Stimulated activated CD4-positive, alpha-beta T cell treated with anti-CD3 and anti-CD28 coated beads, TNF-alpha, amount 100 ng/mL, for 4 hours (primary cell): ENCODE data around the gene SDF2.

Experiments used
- DNase-seq, 3 experiments: peaks; one replicate each; pipeline ENCODE4 v3.0.0-alpha.2; 2020; ENCODE audit warnings: low read depth in 3 of 3

Gene SDF2, protein sequence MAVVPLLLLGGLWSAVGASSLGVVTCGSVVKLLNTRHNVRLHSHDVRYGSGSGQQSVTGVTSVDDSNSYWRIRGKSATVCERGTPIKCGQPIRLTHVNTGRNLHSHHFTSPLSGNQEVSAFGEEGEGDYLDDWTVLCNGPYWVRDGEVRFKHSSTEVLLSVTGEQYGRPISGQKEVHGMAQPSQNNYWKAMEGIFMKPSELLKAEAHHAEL

DNA sequence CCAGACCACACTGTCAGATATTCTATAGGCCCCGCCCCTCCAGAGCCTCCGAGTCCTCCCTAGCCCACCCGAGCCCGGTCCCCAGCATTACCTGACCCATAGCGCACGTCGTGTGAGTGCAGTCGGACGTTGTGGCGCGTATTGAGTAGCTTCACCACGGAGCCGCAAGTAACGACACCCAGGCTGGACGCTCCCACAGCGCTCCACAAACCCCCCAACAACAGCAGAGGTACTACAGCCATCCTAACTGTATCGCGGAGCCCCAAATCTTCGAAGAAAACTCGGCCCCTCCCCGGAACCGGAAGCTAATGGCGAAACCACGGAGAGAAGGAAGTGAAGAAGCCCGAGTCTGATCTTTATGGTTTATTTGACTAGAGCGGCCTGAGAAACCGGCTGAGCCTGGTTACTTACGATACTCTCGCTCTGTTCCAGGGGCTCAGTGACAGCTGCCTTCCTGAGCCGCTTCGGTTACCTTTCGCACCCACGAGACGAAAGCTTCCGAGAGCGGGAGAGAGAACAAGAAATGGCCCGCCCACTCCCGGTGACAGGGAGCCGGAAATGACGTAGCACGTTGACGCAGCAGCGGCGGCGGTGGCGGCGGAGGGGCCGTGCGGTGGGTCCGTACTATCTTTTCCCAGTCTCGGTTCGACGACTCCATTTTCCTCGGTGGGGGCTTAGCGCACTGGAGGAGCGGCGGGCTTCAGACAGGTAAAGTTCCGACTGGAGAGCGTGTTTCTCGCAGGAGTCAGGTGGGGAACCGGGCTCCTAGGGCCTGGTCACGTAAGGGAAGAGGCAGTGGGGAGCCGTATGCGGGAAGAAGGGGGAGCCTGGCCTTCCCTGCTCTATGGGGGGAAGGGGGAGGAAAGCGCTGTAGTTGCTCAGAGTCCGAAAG is at the start of gene SDF2, which contains the start of gene SUPT6H:
TSS of gene SDF2 (minus strand) at position 272 of the 892 bp plus-strand sequence. CDS start at position 242, 30 bp downstream.
TSS of gene SUPT6H (plus strand) at position 571 of the 892 bp plus-strand sequence. CDS start 11,197 bp downstream, outside the sequence.
- DNase-seq, result peak; percentile 88 to 95 (median 89)

DNA sequence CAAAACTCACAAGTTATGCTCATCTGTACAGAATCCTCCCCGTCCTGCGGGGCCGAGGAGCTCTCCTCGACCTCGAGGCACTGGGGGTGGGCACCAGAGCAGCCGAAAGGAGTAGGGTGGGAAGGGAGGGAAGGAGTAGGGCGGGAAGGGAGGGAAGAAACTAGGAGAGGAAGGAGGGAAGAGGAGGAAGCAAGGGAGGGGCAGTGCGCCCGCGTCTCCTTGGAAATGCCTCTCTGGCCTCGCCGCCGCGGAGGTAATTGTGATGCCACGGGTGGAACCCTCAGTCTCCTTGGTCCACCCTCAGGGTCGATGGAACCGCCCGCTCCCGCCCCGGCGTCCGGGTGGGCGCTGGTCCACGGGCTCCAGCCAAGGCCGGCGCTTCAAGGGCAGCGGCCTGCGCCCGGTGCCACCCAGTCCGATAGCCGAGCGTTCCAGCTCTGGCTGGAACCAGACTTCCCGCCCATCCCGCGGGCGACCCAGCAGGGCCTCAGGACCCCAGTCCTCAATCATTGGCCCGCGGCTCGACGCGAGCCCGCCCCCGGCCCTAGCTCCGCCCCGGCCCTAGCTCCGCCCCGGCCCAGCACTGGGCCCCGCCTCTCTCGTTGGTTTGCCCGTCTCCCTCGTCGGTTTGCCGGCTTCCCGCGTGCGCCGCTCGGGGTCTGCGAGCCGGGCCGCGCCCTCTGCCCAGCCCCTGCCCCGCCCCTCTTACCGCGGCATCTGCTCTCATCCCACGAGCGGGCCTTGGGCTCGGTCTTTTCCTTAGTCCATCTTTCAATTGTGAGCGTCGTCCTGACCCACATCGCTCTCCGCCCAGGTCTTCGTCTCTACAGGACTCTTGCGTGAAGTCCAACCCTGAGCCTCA is 49.4 kb upstream of the SDF2 start:
- DNase-seq, result peak; percentile 80 to 86 (median 81)

DNA sequence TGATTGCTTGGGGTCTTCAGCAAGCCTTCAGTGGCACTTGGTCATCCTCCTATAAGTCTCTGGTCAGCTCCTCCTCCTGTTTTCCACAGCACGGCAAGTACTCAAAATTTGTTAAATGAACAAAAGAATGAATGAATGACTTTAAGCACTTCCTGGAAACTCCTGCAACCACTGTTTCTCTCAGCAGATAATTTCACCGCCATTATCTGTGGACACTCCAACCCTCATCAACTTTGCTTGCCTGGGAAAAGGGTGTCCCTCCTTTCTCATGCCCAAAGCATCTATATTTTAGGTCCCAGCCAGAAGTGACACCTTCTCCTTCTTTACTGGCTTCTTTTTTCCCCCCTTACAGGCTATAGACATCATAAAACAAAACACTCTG is 45.6 kb upstream of the SDF2 start:
- no peak for DNase-seq

DNA sequence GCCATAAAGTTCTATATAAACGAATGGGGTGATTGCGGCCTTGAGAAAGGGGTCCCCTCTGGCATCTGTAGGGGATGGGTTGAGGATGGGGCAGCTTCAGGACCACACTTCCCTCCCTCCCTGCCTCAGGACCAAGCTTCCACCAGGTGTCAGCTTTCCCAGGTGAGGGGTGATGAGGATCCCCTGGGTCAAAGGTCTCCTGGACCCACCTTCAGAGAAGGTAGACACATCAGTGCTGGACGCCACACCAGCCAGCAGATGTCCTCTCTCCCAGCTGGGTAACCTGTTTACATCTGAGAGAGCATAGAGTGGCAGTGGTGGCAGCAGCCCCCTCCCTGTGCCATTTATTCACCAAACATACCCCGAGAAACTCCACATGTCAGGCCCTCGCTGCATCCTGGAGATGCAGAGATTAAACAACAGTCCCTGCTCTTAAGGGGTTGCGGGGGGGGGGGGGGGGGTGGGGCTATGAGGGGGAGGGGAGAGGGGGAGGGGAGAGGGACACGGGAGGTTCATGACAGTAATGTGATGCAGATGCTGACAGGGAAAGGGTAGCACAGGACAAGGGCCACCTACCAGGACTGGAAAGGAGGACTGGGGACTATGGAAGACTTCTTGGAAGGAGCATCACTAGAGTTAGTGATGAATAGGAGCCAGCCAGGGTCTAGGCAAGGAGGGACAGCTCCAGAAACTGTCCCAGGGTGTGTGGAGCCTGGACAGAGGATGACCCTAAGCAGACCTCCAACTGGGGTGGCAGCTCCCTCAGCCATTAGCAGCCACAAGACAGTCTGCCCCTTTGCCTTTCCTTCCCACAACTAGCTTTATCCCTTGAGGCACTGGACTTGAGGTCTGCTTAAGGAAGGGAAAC is 45.0 kb upstream of the SDF2 start:
- DNase-seq, result no peak

DNA sequence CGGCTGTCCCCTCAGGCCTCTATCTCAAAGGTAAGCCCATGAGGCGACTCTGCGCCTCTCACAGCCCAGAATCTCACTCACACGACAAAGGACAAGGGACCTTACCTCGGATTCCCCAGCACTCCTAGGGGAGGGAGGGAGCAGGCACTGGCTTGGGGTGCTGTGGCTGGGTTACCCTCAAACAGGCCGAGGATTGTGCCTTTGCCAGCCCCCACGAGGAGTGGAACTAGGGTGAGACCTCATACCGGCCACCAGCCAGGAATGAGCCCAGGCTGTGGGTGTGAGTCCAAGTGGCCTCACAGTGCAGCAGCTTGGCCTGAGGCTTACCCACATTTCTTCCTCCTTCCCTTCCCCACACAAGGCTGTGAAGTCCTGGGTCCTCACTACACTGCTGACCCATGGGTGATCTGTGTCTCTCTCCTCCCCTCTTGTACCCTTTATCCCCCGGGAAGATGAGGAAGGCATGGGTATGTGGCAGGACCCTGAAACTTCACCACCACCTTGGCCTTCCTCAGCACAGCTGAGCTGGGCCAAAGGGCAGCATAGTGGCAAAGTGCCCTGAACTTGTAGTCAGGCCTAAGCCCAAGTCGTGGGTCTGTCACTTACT is 44.1 kb upstream of the SDF2 start:
- DNase-seq, result no peak

DNA sequence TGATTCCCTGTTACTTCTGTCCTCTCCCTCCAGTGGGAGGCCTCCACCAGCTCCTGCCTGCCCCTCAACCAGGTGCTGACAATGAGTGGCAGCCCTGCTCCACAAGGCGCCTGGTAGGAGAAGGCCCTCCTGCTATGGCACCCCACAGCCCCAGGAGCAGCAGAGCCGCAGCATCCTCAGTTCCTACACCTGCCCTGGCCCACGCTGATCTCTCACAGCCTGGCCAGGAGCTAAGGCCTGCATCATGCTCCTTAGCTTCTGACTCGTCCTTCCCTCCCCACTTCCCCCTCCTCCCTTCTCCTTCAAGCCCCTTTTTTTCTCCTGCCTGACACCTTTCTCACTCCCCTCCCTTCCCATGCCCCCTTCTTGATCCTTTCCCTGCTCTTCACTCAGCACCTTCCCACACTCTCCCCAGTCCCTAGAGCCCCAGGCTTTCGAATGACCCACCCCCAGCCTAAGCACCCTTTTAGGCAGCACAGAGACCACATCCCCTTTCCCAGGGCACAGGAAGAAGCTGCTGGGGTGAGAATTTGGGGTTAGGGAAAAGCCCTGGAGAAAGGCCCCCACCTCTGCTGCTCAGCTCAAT is 43.5 kb upstream of the SDF2 start:
- DNase-seq, result no peak

DNA sequence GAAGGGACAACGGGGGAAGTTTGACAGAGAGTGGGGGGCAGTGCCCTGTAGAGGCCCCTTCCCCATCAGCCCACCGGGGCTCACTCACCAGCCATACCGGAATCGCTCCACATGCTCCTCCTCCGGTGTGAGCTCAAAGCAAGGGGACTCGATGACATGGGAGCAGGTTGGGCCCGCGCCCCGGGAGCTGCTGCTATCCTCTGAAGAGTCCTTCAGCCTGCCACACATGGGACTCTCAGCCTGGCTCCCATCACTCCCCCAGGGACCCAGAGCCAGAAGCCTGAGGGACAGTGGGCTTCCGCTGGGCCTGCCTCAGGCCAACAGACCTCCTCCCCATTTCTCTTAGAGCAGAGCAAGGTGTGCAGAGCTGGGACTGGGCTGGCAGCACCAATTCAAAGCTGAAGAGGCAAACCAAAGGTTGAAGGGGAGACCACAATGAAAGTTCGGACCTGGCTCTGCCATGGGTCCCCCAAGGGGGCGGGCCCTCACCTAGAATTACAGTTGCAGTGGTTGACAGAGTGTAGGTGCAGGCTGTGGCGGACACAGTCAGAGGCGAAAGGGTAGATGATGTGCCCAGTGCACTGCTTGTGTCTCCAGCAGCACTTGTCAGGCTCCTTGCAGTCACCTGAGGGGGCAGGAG is 42.6 kb upstream of the SDF2 start:
- DNase-seq, result no peak

DNA sequence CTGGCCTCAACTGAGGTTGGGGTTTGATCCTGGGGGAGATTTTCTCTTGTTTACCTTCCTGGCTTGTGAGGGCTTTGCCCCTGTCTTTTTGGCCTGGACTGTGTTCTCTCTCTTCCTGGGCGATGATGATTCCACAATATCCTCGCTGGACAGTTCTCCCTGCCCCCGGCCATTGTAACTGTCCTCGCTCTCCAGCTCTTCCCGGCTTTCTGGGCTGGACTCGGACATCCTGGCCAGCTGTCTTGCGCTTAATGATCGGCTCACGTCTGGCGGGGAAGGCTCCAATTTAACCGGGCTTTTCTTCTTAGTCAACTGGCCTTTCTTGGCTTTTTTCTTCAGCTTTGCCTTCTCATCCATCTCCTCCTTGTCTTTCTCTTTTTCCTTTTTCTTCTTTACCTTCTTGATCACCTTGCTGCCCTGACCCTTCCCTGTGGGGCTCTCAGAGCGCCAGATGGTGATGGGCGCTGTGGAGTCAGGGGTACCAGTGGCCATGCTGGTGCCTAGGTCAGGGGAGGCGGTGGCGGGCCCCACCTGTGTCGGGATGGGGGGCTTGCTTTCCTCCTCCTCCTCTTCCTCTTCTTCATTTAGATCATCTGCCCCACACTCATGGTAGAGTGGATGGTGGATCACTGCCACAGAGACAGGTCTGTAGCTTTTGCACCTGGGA is 42.0 kb upstream of the SDF2 start:
- DNase-seq, result no peak

DNA sequence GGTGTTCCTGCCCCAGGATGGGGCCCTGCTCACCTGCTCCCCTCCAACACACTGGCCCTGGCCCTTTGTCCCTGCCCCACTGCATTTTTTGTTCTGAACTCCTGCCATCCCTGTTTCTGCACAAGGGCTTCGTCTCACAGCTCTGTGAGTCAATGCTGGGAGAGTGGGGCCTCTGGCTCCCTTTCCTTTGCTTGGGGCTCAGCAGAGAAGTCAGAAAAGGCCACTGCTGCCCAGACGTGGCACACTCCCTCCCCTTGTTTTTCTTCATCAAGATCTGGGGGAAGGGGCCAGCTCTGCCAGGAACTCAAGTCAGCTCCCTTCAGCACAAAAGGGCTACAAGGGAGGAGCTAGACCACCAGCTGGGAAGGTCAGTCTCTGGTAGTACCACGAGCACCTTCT is 41.0 kb upstream of the SDF2 start:
- DNase-seq, result no peak

DNA sequence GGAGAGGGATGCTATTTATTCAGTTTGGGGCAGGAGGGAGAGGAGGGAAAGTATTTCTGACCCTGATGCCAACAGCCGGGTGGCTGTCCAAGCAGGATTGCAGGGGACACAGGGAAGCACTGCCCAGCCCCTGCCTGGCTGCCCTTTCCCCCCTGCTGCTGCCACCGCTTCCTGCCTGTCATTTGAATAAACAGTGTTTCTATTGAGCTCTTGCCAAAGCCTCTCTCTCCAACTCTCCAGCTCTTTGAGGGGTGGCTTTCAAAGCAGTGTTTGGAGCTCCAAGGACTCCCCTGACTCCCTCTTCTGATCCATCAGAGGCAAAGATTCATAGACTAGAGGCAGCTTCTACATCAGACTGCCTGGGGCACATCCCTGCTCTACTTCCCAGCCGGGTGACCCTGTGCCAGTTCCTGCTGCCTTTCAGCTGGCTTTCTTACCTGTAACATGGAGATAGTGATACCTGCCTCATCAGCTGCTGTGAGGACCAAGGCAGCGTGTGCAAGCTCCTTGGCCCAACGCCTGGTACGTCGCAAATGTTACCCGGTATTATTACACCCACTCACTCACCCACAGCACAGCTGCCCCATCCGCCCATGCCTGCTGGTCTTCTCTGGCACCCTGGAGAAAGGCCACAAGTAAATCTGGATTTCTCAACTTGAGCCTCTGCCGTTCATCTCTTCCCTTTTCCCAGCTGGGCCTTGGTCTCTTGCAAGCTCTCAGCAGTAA is 40.5 kb upstream of the SDF2 start:
- DNase-seq, result no peak

DNA sequence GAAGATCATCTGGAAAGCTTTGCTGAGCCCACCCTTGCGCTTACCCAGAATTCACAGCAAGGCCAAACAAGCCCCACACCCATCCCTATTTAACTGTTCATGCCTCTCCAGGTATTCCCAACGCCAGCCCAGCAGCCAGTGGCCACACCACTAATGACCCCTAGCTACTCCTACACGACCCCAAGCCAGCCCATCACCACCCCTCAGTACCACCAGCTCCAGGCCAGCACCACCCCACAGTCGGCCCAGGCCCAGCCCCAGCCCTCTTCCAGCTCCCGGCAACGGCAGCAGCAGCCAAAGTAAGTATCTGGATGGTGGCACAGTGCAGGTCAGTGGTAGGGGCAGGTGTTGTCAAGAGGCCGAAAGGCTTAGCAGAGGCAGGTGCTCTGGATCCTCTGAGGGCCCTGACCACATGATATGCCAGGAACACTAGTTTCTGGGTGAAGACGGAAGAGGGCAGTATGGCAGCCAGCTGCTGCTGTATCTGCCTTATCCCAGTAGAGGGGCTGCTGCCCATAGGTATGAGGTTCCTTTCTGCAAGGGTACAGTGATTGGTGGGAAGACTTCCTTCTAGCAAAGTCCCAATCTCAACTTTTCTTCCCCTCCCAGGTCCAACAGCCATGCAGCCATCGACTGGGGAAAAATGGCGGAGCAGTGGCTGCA is 39.3 kb upstream of the SDF2 start:
- DNase-seq, result no peak

DNA sequence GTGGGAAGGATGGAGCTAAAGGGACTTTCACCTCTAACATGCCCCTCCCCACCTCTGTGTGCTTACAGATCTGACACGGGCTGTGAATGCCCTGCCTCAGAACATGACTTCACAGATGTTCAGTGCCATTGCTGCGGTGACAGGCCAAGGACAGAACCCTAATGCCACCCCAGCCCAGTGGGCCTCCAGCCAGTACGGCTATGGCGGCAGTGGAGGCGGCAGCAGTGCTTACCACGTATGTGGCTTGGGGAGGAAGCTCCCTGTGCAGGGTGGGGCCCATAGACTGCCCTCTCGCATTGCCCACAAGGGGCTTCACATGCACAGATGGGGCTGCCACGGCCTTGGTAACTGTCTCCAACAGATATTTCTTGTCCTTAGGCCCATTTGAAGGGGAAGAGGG is 38.6 kb upstream of the SDF2 start:
- DNase-seq, result no peak

DNA sequence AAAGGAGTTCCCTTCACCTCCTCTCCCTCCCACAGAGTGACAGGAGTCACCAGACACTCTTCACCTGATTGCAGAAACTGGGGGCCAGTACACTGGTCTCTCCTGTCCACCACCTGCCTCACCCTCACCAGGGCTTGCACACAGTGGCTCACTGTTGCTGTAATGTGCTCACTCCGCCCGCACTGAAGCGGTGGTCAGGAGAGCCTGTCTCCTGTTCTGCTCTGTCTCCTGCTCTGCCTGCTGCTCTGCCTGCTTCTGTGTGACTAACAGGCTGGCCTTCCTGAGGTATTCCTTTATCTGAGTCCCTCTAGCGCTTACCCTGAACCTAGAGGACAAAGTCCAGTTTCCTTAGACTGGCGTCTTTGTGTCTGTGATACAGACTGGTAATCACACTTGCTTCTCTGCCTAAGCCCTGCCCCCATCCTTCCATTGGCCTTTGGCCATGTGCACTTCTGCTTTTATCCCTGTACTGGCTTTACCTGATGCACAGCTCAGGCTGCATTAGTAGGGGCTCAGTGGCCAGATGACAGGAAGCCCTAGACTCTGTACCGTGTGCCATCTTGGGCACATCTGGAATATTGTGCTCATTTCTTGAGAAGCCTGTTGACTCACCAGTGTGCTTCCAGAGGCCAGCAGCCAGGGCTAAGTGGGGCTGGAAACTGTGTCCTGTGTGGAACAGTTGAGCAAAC is 36.7 kb upstream of the SDF2 start:
- no peak for DNase-seq

DNA sequence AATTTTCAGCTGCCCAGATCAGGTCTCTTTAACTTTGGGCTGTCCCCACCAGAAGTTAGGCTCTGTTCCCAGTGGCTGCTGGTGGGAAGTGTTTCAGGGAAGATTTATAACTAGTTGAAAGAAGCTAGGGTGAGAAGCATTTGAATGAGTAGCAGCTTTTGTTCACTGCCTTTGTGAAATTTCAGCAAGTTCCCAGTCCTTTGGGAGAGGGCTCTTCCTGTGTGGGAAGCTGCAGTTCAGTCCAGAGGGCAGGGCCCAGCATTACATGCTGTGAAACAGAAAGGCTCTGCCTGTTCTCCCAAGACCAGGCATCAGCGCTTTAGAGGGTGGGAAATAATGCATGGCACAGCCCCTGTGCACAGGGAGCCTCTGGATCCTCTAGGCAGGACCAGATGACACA is 32.2 kb upstream of the SDF2 start:
- DNase-seq, result no peak

DNA sequence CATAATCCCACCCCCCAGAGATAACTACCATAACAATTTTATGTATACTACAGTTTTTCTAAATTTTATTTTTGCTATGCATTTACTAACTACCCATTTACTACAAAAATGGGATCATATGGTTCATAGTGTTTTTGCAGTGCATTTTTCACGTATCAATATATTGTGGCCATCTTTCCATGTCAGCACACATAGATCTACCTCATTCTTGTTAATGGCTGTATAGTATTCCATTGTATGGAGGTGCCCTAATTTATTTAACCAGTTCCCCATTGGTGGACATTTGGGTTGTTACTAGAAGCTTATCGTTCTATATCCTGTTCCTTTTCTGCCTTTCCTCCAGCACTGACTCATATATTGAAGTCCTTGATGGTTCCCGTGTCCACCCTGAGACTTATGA is 27.3 kb upstream of the SDF2 start:
- no peak for DNase-seq

DNA sequence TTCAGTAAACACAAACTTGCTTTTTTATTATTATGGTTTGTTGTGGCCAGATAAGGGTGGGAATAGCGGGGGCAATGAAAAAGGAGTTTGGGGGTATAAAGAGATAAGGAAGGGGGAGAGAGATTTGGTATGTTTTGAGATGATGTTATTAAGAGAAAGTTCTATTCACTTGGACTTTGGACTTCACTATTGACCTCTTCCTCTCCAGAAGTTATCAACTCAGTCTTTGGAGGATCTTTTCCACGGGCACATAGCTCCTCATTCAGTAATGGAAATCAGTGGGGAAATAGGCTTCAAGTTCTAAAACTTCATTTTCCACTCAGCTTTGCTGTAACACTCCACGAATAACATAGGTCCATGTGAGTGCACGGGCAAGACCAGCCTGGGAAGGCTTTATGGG is 26.8 kb upstream of the SDF2 start:
- no peak for DNase-seq

DNA sequence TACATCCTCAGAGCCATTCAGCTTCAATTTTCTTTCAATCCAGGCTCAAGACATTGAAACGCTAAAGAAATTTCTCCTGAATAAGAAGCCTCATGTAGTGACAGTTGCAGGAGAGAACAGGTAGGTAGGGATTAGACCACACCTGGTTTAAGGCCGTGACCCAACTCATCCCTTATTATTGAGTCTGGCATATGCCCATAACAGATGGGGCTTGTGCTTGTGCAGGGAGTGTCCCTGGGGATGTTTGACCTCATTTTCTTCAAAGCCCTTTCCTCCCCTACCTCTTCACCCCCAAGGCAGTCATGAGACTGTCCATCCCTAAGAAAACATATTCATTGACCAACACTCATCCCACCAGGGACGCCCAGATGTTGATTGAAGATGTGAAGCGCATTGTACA is 24.6 kb upstream of the SDF2 start:
- DNase-seq, result no peak

DNA sequence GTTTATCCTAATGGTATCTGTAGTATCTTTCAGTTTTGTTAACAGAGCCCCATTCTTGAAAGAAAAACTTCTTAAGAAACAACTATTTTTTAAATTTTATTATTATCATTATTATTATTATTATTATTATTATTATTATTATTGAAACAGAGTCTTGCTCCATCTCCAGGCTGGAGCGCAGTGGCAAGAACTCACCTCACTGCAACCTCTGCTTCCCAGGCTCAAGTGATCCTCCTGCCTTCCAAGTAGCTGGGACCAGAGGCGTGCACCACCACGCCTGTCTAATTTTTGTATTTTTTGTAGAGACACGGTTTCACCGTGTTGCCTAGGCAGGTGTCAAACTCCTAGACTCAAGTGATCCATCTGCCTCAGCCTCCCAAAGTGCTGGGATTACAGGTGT is 23.7 kb upstream of the SDF2 start:
- no peak for DNase-seq
